CD4-positive, alpha-beta T cell treated with Interleukin-17A for 1 hour (primary cell): ENCODE measurements around the gene NFATC1.

ENCODE experiments used
- DNase-seq: peaks from one replicate; pipeline ENCODE4 v3.0.0-alpha.2; 2020

Gene NFATC1

DNA sequence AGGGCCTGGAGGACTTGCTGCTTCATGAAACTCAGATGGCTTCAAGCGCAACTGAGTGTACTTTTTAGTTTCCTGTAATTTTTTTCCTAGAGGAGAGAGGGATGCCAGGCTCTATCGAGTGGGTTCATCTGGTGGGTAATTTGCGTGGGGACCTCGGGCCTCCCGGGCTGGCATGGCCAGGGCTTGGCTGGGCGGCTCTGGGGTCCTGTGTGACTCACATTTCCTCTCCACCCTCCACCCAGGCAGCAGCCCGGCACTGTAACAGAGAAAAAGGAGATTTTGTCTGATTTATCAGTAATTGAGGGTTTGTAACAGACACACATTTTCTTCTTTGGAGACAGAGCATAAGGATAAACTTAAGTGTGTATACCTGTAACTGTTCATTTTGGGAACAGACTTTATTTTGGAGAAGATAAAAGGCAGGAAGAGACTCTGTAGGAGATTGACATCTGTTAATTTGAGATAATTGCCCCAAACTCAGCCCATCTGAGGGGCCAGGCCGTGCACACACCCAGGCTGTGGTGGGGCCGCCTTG, 64.3 kb downstream of the NFATC1 start:
- DNase-seq, result no peak

DNA sequence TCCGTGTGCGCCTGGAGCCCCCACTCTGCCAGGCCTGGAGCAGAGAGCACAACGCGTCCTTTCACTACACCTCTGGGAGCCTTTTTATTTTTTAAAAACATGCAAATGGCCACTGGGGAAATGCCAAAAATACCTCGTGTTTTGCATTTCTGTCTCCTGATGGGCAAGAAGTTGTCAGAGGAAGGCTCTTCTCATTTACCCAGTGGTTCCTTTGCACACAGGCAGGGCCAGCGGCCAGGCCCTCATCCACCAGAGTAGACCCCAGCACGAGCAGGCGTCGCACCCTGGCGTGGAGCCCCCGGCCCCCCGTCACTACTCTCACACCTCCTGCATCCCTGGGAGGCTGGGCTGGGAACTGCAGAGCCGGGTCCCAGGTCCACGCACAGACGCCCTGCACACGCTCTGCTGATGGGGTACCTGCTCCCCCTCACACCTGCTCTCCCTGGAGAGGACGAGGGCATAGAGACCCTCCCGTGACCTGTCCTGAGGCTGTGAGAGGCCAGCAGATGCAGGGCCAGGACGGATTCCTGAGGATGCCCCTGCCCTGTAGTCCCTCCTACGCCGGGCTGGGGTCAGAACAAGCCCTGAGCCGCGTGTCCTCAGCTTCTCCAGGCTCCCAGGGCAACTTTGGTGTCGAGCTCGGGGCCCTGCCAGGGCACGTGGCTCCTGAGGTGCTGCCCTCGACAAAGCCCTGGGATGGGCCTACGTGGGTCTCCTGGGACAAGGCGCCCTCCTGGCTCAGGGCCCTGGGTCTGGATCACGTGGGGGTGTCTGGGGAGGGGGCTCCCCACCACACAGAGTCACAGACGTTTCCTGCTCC, 65.0 kb downstream of the NFATC1 start:
- no peak for DNase-seq

DNA sequence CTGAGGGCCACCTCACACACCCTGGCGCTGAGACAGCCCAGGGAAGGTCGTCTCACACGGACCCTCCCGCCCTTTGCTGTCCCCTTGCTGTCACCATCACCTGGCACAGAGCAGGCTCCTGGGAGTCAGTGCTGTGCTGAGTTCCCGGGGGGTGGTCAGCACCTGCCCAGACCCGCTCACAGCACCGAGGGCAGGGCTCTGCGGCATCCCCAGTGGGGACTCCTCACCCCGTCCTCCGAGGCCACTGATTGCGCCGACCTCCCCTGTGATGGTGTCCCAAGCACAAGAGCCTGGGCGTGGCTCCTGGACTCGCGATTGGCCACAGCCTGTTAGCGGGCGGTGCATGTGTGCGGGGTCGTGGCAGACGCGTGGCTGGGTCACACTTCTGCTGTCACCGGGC, 65.9 kb downstream of the NFATC1 start:
- no peak for DNase-seq

DNA sequence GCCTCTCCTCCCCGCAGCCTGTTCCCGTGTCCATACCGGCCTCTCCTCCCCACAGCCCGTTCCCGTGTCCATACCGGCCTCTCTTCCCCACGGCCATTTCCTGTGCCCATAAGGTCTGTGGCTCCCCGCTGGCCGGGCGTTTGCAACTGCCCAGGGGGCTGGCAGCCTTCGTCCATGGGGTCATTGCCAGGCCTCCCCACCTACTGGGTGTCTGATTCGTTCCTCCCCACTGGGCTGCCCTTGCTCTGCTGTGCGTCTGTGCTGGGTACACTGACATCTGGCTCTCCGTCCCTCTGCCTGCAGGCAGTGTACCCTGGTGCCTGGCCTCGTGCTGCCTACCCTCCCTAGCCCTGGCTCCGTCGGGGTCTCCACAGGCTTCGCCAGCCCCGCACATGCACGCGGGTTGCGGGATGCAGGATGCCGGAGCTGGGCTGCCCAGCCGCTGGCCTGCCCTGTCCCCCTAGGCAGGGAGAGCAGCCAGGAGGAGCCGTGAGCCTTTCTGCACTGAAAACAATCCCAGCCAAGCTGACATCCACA, 67.8 kb downstream of the NFATC1 start:
- no peak for DNase-seq

DNA sequence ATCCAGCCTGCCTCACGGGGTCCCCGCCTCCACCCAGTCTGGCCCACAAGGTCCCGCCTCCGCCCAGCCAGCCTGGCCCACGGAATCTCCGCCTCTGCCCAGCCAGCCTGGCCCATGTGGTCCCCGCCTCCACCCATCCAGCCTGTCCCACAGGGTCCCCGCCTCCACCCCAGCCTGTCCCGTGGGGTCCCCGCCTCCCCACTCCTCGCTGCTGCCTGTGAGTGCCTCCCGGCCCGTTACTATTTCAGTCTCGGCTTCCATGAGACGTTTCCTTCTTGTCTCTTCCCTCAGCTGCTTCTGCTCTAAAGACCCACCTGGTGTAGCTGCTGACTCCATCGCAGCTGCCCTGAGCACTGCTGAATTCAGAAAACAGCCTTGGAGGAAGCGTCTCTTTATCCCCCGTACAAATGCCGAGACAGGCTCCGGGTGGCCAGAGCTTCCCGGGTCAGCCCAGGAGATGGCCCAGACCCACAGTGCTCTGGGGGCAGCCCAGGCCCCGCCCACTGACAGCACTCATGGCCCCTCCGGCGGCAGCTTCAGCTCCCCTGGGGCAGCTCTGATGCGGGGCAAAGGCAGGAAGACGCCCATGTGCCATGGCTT, 69.8 kb downstream of the NFATC1 start:
- no peak for DNase-seq

DNA sequence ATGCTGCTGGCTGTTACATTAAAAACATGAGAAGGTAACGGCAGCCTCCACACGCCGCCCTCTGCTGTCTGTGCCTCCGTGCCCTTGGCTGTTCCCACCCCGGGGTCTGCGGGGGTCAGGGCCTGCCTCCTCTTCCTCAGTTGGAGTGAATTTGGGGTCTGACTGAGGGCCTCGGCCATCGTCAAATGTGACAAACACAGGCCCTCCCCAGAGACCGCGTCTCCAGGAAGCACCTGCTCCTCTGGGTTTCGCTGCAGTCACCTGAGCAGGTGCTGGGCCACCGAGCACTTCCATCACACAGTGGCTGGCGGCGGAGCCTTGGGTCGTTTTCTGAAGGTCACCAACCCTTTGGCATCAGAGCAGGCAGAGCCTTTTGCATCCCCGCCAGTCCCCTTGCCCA, 70.9 kb downstream of the NFATC1 start:
- no peak for DNase-seq

DNA sequence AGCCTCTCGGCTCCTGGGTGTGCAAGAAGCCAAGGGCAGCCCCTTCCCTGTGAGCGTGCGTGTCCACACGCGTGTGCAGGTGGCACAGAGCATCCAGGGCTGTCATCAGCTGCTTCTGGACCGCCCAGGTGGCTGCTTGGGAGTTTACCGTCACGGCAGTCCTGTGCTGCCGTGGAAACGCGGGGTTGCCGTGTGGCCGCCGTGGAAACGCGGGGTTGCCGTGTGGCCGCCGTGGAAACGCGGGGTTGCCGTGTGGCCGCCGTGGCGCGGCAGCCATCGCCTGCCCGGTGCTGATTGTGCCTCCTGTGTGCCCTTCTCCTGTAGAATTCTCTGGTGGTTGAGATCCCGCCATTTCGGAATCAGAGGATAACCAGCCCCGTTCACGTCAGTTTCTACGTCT, 71.4 kb downstream of the NFATC1 start:
- DNase-seq, result no peak

DNA sequence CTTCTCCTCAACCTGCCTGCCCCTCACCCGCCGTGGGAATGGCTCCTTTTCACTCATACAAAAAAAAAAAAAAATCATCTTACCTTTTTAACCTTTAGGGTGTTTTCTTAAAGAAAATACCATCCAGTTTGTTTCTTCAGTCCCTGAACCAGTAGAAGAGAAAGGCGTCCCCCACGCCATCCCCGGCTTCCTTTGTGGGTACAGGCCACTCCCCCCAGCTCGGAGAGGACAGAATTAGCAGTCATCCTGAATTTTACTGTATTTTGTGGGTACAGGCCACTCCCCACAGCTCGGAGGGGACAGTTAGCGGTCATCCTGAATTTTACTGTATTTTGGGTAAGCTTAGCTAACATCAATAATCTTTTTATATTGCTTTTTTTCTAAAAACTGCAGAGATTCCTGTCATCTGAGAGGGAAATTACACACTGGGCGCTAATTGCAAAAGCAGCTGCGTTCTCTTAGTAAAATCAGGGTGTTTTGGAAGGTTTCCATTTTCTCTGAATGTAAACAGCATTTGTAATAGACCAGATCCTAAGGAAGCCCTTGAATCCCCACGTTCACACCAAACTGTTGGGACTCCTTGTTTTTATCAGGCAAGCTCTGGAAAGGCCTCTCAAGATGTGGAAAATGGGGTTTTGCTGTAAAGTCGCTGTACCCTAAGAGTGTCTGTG, 72.5 kb downstream of the NFATC1 start:
- no peak for DNase-seq

DNA sequence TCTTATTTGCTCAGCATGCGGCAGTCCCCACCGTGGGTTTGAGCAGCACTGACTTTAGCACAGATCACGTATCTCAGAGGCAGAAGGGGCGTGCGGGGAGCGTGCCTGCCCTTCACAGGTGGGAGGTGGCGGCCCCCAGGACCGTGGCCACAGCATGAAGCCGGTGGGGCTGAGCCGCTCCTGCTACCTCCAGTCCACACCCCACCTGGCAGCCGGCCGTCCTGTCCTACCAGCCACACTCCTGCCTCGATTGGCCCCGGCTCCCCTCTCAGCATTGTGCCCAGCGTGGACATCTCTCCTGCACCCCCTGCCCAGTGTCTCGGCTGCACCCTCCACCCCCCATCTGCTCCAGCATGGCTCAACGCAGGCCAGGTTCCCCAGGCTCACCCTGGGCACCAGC, 73.6 kb downstream of the NFATC1 start:
- DNase-seq, result no peak

DNA sequence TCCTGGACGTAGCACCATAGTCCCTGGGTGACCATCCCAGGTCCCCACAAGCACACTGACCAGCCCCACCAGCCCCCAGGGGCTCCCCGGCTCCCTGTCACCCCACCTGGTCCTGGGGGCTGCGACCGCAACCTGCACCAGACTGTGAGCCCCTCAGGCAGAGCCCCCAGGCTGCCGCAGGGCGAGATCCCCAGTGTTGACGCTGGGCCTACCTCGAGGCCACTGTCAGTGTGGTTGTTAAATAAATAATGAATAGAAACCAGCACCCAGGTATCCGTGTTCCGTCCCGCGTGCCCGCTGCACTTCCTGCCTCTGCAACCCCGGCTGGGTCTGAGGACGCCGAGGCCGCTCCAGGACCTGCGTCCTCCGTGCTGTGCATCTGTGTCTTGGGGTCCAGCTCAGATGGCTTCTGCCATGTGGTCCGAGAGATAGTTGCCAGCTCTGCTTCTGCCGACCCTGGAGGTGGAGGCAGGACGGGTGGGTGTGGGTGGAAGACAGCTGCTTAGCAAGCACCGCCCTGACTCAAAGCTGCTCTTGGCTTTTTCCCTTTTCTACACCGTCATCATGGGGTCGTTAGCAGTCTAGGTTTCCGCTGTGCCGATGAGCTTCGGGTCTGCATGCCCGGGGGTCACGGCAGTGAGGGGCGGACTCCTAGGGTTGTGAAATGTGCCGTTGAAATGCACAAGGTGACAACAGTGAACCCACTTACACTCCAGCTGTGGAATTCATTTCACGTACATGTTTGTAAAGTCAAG, 74.2 kb downstream of the NFATC1 start:
- DNase-seq, result no peak

DNA sequence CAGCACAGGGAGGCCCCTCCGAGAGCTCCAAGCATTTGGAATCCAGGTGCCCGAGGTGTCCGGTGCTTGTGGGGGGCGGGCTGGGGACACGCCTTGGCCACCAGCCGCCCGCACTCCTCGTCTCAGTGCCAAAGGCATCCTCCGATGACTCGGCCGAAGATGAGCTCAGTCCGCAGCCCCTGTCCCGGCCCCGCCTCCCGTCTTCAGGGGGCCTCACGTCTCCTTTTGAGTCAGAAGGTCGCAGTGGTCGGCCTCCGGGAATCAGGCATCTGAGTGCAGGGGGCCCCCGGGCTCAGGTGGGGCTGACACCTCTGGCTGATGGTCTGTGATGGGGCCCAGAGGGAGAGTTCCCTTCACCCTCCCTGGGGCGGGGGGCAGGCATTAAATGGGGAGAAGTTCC, 74.8 kb downstream of the NFATC1 start:
- no peak for DNase-seq

DNA sequence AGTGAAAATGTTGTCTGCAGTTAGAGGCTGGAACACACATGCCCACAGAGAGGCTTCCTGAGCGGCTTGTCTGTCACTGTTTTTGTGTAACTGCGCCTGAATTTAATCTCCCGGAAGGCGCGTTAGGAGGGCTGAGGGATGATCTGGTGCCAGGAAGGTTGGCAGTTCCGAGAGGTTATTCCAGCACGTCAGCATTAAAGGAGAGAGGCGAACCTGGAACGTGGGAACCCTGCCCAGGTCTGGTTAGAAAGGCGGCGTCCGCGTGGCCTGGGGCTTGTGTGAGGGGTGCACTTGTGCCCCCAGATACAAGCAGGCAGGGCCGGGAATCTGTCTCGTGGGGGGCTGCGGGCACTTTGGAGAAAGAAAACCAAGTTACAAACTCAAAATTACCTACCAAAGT, 75.3 kb downstream of the NFATC1 start:
- DNase-seq, result no peak

DNA sequence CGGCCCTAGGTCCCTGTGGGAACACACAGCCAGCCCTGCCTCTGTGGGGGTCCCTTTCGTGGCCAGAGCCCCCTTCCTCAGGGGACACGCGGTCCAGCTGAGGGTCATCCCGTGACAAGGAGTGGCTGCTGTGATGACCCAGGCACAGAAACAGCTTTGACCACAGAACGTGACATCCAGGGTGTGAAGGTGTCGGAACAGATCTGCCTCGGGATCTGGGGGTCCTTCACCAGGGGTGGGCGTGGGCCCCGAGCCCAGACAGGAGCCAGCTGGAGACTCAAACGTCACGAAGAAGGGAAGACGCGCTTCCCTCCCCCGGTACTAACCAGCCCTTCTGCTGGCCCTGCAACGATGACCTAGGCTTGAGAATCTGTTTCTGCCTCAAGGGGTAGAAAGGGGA, 75.9 kb downstream of the NFATC1 start:
- no peak for DNase-seq

DNA sequence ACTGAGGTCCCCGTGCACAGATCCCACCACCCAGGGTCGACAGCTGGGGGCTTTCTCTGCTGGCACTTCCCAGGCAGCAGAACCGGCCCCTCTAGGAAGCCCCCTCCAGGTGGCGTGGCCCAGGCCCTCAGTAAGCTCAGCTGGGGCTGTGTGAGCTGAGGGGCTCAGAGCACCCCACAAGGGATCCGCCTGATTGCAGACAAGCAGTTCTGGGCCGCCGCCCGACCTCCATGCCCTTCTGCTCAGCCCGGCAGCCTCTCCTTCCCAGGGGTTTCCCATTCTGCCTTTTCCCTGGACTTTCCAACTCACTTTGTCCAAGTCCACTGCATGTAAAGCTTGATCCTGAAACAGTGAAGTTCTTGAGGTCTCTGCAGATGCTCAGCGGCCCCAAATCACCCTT, 76.4 kb downstream of the NFATC1 start:
- no peak for DNase-seq

DNA sequence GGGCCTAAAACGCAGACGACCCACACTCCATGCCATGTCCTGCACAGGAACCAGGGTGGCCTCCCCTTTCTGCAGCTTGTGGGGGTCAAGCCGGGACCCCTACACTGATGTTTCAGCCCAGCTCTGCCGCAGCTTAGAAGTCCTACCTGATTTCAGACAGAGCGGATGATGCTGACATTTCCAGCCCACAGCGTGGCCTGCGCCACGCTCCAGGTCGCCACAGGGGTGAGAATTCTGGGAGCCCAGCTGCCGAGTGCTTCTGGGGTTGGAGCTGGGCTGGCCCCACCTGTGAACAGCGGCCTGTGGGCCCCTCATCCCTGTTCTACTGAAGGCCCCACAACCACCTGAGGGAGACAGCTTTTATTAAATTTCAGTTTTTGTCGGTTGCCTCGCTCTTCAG, 77.2 kb downstream of the NFATC1 start:
- no peak for DNase-seq

DNA sequence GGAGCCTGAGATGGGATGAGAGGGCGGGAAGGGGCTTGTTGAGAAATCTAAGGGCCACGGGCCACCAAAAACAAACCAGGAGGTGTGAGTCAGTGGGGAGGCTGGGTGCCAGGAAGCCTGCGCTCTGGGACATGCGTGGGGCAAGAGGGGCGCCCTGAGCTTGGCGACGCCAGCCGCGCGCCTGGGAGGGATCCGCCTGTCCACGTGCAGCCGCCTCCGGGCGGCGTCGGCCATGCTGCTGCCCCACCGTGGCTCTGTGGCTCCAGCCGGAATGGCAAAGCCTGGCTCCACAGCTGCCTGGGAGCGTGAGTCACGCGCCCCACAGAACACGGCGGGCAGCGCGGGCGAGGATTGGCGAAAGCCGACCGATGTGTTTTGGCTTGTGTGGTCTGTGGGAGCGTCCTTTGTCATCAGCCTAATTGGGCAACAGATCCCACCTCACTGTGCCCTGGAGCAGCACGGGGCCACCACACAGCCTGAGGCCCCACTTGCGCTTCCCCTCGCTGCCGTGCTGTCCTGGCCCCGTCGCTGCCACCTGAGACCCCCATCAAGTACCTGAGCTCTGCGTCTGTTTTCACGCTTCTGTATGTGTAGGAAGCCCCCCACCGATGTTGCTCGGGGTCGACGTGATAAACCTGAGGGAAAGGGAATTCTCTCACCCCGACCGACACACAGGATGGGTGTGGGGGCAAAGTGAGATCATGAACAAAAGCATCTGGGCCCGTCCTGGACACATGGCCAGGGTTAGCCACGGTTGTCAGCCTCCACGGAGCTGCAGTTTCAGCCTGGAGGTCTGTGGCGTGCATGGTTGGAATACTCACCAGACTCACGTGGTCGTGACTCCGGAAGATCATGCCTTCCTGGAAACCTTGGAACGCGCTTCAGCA, 80.5 kb downstream of the NFATC1 start:
- no peak for DNase-seq

DNA sequence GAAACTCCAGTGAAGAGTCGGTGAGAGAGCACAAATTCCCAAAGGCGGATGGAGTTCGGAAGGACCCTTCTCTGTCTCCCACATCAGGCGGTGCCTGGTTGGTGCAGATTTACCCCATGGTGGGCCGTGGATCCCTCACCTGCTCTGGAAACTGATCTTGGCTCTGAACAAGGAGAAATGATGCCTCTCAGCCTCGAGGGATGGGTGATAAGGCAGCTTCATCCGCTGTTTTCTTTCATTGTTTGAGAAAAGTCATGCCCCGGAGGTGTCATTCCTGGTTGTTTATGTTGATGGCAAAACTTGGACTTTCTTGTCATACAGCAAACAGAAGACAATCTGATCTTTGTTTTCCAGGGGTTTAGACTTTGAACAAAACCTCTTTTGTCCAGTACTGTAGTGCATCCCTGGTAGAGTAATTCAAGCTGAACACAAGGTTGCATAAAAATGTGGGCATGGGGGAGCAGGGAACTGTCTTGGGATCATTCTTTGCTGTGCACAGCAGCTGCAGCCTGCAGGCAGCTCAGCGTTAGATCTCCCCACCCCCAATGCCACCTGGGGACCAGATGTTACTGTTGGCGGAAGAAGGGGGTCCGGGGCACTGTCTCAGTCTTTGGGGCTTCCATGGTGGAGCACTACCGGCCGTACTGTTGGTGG, 81.3 kb downstream of the NFATC1 start:
- DNase-seq, result no peak

DNA sequence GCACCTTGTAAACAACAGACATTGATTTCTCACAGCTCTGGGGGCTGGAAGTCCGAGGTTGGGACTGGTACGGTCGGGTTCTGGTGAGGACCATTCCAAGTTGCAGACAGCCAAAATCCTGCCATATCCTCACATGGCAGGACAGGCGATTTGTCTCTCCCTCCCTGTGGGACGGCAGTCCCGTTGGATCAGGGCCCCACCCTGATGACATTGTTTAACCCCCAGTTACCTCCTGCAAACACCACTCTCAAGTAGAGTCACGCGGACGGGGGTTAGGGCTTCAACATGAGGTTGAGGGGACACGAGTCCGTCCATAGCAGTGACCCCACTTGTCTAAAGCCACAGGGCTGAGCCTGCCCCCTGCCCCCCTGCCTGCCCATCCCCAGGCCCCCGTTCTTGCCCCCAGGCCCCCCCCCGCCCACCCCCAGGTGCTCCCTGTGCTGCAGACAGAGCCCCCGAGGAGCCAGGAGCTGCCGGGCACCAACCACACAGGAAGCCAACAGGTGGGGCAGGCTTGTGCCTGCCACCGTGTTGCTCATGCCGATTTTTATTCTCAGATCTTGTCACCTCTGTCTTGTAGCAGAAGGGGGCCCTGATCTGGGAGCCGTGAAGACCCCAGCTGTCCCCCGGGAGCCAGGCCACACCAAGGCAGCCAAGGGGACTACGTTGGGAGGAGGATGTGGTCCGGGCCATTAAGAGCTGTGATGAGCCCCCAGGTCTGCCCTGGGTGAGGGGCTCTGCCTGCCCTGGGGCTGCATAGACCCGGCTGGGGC, 82.2 kb downstream of the NFATC1 start:
- no peak for DNase-seq

DNA sequence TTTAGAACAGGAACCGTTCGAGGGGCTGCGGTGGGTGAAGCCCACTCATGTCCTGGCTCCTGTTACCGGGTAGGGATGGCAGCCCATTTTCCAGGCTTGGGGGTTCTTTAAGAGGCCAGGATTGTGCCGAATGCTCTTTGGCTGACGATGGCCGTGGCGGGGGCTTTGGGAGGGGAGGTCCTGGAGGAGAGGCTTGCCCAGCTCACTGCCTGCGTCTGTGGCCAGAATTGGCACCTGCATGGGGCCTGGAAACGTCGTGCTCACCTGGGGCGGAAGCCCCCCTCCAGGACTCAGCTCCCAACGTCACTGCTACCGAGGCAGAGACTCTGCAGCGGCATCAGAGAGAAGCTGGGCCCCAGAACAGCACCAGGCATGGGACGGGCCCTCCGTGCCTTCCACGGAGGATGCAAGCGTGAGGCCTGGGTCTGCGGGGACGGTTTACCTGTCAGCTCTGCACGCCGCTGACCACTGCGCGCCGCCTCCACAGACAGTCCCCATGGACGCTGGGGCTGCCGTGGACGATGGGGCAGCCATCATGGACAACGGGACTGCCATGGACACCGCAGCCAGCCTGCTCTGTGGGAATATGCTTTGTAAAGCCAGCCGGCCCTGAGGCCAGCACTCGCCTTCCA, 82.9 kb downstream of the NFATC1 start:
- no peak for DNase-seq
